Fibroblast of the aortic adventitia (primary cell): ENCODE results near the gene SPANXN3. TPM values are rescaled to one million over a fixed set of nuclear protein-coding genes. Genes with fewer than 3 reads are reported as not detected.

Experiments used
- DNase-seq: peaks from one replicate; pipeline ENCODE4 v3.0.0-alpha.2; 2010; ENCODE audit warnings: low read depth
- H3K4me3 ChIP-seq: 2 replicates; pipeline ENCODE4 v1.5.1; 2011; ENCODE audit warnings: low read depth, mild to moderate bottlenecking, control low read depth, low read length, moderate library complexity
- total RNA-seq: library from RNA; depleted of rRNA; stranded (reverse); fragments of >200 nt; gene quantifications from 2 replicates; pipeline ENCODE4 v1.2.3, GENCODE V29; 2012; ENCODE audit warnings: low replicate concordance
- TF ChIP-seq, protein P1 (sequence below): IDR thresholded peaks from 2 replicates; pipeline ENCODE4 v1.5.1; 2011; ENCODE audit warnings: mild to moderate bottlenecking, low read length, control low read depth, inconsistent platforms; ENCODE audit not compliant: insufficient read depth

Gene SPANXN3
- total RNA-seq, 1 donor, result not detected

DNA sequence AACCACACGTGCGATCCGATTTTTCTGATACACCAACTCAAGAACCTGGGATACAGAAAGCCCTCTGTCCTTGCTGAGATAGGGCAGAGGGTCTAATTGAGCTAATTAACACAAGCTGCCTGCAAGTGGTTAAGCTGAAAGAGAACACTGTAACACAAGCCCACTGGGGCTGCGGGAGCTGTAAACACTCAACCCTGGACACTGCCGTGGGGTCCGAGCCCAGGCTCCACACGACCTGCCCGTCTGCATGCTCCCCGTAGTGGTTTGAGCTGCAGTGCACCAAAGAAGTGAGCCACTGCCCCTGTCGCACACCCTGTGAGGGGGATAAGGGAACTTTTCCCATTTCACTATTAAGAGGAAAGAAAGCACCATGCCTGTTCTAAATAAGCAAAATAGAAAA is 54.6 kb downstream of the SPANXN3 start:
- no peak for DNase-seq
- no peak overlapping the region for H3K4me3 ChIP-seq
- TF ChIP-seq, protein P1, sequence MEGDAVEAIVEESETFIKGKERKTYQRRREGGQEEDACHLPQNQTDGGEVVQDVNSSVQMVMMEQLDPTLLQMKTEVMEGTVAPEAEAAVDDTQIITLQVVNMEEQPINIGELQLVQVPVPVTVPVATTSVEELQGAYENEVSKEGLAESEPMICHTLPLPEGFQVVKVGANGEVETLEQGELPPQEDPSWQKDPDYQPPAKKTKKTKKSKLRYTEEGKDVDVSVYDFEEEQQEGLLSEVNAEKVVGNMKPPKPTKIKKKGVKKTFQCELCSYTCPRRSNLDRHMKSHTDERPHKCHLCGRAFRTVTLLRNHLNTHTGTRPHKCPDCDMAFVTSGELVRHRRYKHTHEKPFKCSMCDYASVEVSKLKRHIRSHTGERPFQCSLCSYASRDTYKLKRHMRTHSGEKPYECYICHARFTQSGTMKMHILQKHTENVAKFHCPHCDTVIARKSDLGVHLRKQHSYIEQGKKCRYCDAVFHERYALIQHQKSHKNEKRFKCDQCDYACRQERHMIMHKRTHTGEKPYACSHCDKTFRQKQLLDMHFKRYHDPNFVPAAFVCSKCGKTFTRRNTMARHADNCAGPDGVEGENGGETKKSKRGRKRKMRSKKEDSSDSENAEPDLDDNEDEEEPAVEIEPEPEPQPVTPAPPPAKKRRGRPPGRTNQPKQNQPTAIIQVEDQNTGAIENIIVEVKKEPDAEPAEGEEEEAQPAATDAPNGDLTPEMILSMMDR, result no peak

DNA sequence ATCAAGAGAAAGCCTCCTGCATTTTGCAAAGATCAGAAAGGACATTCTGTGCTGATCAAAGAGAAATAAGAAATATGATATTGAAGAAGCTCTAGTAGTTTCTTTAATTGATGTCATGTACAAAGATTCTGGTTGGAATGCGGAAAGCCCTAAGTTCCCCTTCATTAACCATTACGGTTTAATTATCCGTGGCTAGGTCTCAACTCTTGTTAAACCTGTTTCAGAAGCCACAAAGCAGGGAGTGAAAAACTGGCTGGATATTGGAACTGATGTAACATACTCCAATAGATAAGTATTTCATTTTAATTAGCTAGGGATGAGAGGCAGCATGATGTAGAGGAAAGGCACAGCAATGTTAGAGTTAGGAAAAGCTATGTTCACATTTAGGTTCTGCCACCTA is 55.7 kb downstream of the SPANXN3 start:
- no peak for DNase-seq
- TF ChIP-seq, protein P1, result no peak
- no peak overlapping the region for H3K4me3 ChIP-seq

Other genes starting within 250 kb of the SPANXN3 start
- 0.99 and 8.3 TPM in 2 replicates for gene SLITRK4, start 118.6 kb upstream of the SPANXN3 start, total RNA-seq
- not detected in 2 replicates for gene SPANXN2, start 203.3 kb upstream of the SPANXN3 start, total RNA-seq